Right lobe of liver (tissue), 6 donors: ENCODE data around the gene DCTPP1. TPM values are rescaled to one million over a fixed set of nuclear protein-coding genes. Genes with fewer than 3 reads are reported as not detected.
"Not testable (repeated sequence)": the region's sequence is repeated elsewhere in the genome, so short reads cannot be mapped to it uniquely, and the experiment has no call there.

Source experiments
- ATAC-seq, 4 donors: fragments of 200-7000 bp; cut with Tn5 transposase; one replicate each; pipeline ENCODE4 v1.9.1; 2020; ENCODE audit warnings: mild to moderate bottlenecking in 4 of 4, moderate library complexity in 4 of 4
- DNase-seq, 3 donors: peaks; one replicate each; pipeline ENCODE4 v3.0.0-alpha.2; 2020
- H3K27ac ChIP-seq, 3 donors: fragments of 200-600 bp; one replicate each; pipeline ENCODE4 v1.8.0; 2022
- H3K27me3 ChIP-seq, 2 donors: fragments of 200-600 bp; one replicate each; pipeline ENCODE4 v1.8.0; 2022
- H3K36me3 ChIP-seq, 4 donors: fragments of 200-600 bp; sonication (generic) in 1 of 4; one replicate each; pipeline versions ENCODE4 v1.5.1 to v1.8.0; 2017 to 2022; ENCODE audit warnings: control low read depth in 1 of 4
- H3K4me1 ChIP-seq, 4 donors: fragments of 200-600 bp; sonication (generic) in 1 of 4; one replicate each; pipeline versions ENCODE4 v1.5.1 to v1.8.0; 2017 to 2022; ENCODE audit warnings: control low read depth in 1 of 4
- H3K4me3 ChIP-seq, 3 donors: fragments of 200-600 bp; one replicate each; pipeline ENCODE4 v1.8.0; 2022
- H3K9me3 ChIP-seq, 4 donors: fragments of 200-600 bp; sonication (generic) in 1 of 4; one replicate each; pipeline versions ENCODE4 v1.5.1 to v1.8.0; 2017 to 2022; ENCODE audit warnings: control low read depth in 1 of 4
- CTCF ChIP-seq, 4 donors: fragments of 200-600 bp in 3 of 4; fragments of 450-650 bp in 1 of 4; IDR thresholded peaks; one replicate each; pipeline versions ENCODE4 v1.5.1 to v1.8.0; 2016 to 2022; ENCODE audit warnings: antibody characterized with exemption in 4 of 4, mild to moderate bottlenecking in 2 of 4
- POLR2A ChIP-seq: fragments of 450-650 bp; IDR thresholded peaks from one replicate; pipeline ENCODE4 v1.6.1; 2017; ENCODE audit warnings: antibody characterized with exemption, mild to moderate bottlenecking
- WGBS: methylation state at CpG from one replicate; pipeline ENCODE4 v1.1.6; 2018; ENCODE audit warnings: low coverage, low lambda C conversion rate; ENCODE audit not compliant: insufficient coverage; ENCODE audit errors: missing lambda C conversion rate; 5-methylcytosine and 5-hydroxymethylcytosine counted together
- intact Hi-C, 2 donors: fragments of 100-400 bp; cut with DNase I; formaldehyde crosslinking; loops; one replicate each; pipeline versions ENCODE4 v1.11.2 to v1.14.1; 2022
- long read RNA-seq: library from polyadenylated mRNA; unstranded; transcript quantifications from one replicate; pipeline ENCODE4 v2.0.0, GENCODE V29; 2019
- total RNA-seq, 6 experiments: library from RNA; depleted of rRNA in 2 of 6; stranded (reverse); fragments of >200 nt in 2 of 6; fragmentation: NEBNext Ultra II Directional in 3 of 6; extraction: Animal tissue kit (Norgen Biotek cat#: 25700) in 3 of 6; gene quantifications; one replicate each; pipeline versions ENCODE4 v1.1.0 to v1.2.4, GENCODE V29; 2016 to 2023
- donor health status: DM: no; HTN: yes; CAD: no.
- donor health status: DM: no; HTN: no; CAD: no.
- donor health status: DM: no; HTN: no; CAD: no.
- donor health status: DM: no; HTN: yes; CAD: no.
- donor health status: DM: no; HTN: yes; CAD: no.

The DCTPP1 gene
- 10 to 100 TPM; 10.0 to 17.9 (median 13.9) TPM for total RNA-seq
- long read RNA-seq, transcript DCTPP1-201 (3 exons, 1,222 nt), result major isoform, 6 of 6 reads
- long read RNA-seq, partial matches to known transcripts, result 0 of 6 reads
- long read RNA-seq, other reads (novel, unspliced or antisense), result 0 of 6 reads

- intact Hi-C loops, result loop anchor here in 1 of 2 donors (10.0 kb wide), 2 partner anchors 95 to 195 kb away; partner anchors contain the start of gene ZNF768
- peak; percentile 93 to 97 (median 94) for DNase-seq
- peak; percentile 97 to 99 (median 98) for ATAC-seq
- TF ChIP-seq POLR2A (peak; percentile 50), CTCF (IDR thresholded peaks at IDR 0.05) (peak; percentile 89 to 94 (median 92))
- Histone ChIP-seq H3K9me3 (no peaks in the 10 kb centered on the region), H3K4me3 (peak within 1 kb of the TSS; percentile 64 to 87 (median 67)), H3K27ac (peak within 1 kb of the TSS; percentile 30 to 67 (median 51)), H3K4me1 (peaks cover 0 to 12% (median 3%) of the 10 kb centered on the region in 4 donors), H3K36me3 (no peaks in the 10 kb centered on the region), H3K27me3 (no peaks in the 10 kb centered on the region)
- WGBS, result 1% methylated on average over 18 of the region's 49 CpGs
These were observed at the start of gene DCTPP1 for GRCh38 chr16:30429678-30430427. TSS of gene DCTPP1 (minus strand) at chr16:30430030. CDS start at chr16:30429980, 50 bp downstream.

GRCh38 chr16:30478766-30479478 lies 49.1 kb upstream of the DCTPP1 start:
- H3K9me3 ChIP-seq, result no peaks in the 10 kb centered on the region
- no peak for TF ChIP-seq POLR2A
- TF ChIP-seq CTCF (IDR thresholded peaks at IDR 0.05), result no peak
- H3K4me1 ChIP-seq, result no peaks in the 10 kb centered on the region
- H3K27me3 ChIP-seq, result no peaks in the 10 kb centered on the region
- WGBS, result 85% methylated on average over 8 of the region's 12 CpGs
- no peak for DNase-seq
- no peaks in the 10 kb centered on the region for H3K36me3 ChIP-seq
- ATAC-seq, result no peak
- intact Hi-C loops, result no loop called here
- no peak overlapping the region for H3K4me3 ChIP-seq
- no peak overlapping the region for H3K27ac ChIP-seq

- H3K27ac ChIP-seq, ATAC-seq, H3K4me3 ChIP-seq, H3K9me3 ChIP-seq, DNase-seq, intact Hi-C loops, H3K4me1 ChIP-seq, H3K36me3 ChIP-seq, H3K27me3 ChIP-seq: not testable (repeated sequence)
- 58% methylated on average over 1 of the region's 3 CpGs for WGBS
These were observed 47.9 kb upstream of the DCTPP1 start for GRCh38 chr16:30477773-30478172.

GRCh38 chr16:30476991-30477390 lies 47.2 kb upstream of the DCTPP1 start:
- ATAC-seq (no peak), DNase-seq (no peak)
- peaks cover 0 to 11% (median 0%) of the 10 kb centered on the region in 4 donors for H3K4me1 ChIP-seq
- H3K36me3 ChIP-seq, result no peaks in the 10 kb centered on the region
- no peak overlapping the region for H3K4me3 ChIP-seq
- no peak overlapping the region for H3K27ac ChIP-seq
- no peaks in the 10 kb centered on the region for H3K27me3 ChIP-seq
- 60% methylated on average over 3 of the region's 3 CpGs for WGBS
- intact Hi-C loops, result no loop called here
- no peaks in the 10 kb centered on the region for H3K9me3 ChIP-seq
- TF ChIP-seq POLR2A (no peak), CTCF (IDR thresholded peaks at IDR 0.05) (no peak)

GRCh38 chr16:30474684-30475083 lies 44.9 kb upstream of the DCTPP1 start:
- Histone ChIP-seq H3K27me3 (no peaks in the 10 kb centered on the region), H3K36me3 (no peaks in the 10 kb centered on the region), H3K4me3 (no peak overlapping the region), H3K9me3 (no peaks in the 10 kb centered on the region), H3K4me1 (peaks cover 0 to 11% (median 0%) of the 10 kb centered on the region in 4 donors), H3K27ac (no peak overlapping the region)
- ATAC-seq (no peak), DNase-seq (no peak)
- TF ChIP-seq CTCF (IDR thresholded peaks at IDR 0.05), result no peak
- no peak for TF ChIP-seq POLR2A
- 85% methylated on average over 6 of the region's 7 CpGs for WGBS
- intact Hi-C loops, result no loop called here
